CD4-positive, alpha-beta T cell treated with Interleukin-15 for 4 hours (primary cell): ENCODE results near the gene LMNTD1.

Experiments
- DNase-seq: peaks from one replicate; pipeline ENCODE4 v3.0.0-alpha.2; 2020; ENCODE audit warnings: low spot score

LMNTD1 gene

GRCh38 chr12:25552681-25553080 is 402 bp downstream of the LMNTD1 start:
- no peak for DNase-seq

DNA sequence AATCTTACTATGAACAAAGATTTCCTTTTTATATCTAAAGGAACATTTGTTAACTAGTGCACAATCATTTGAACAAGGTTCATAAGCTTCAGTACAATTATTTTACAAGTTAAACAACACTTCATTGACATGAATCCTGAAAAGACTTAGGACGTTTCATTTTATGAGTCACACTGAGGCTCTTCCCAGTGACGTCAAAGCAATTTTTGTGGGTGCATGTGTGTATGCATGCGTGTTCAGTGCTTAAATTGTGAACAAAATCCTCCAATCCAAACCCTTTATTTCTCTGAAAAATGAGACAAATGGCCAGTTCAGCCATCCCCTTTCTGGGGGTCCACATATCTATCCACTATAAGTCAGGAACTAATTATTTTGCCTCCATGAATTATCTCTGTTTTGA is 2.9 kb downstream of the LMNTD1 start:
- DNase-seq: no peak

GRCh38 chr12:25549120-25549519 is 4.0 kb downstream of the LMNTD1 start:
- DNase-seq: no peak

DNA sequence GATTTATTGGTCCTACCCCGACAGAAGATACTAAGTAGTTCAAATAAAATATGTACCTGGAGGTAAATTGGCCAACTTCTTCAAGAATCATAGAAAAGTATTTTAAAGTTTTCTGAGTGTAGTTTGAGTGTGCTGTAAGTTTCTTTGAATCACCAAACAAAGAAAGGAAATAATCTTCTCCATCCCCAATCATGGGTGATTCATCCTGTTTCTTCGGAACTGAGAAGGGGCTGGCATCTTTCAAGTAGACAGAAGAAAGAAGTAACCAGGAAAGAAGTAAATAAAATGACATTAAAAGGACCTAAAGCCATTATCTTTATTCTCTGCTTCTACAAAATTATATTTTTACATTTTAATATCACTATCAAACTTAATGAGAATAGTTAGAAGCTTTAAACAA is 6.8 kb downstream of the LMNTD1 start:
- DNase-seq: no peak

DNA sequence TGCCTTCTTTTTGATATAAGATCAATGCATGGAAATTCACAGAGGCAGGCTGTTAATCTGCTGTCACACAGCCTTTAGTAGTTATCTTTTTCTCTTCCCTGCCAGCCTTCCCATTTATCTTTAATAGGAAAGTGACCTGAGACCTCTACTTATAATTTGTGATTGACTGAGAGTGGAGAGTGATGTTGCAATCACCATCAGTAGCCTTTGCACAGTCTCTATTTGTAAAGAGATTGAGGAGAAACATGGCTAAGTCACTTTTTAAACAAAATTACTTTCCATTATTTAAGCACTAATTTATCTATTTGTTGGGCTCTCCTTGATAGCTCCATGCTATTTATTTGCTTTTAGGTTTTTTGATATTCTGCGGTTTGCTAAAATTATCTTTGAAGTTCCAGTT is 19.9 kb downstream of the LMNTD1 start:
- DNase-seq: no peak

DNA sequence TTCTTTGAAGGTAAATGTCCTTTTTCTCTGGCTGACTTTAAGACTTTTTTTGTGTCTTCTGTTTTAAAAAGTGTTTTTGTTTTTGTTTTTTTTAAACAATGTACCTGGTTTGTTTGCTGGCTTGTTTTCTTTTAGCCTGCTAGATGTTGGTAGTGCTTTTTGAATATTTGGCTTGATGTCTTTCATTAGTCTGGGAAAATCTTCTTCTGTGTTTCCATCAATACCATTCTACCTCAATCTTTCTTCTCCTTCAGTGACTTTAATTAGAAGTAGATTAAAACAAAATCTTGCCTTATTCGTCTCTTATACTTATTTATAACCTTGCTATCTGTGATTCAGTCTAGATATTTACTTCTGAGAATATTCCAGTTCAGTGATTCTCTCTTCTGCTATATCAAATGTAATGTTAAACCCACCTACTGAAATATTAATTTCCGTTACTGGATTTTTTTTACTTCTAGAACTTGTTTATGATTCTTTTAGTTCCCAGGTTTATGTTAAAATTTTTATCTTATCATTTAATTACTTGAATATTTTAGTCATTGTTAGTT is 21.5 kb downstream of the LMNTD1 start:
- no peak for DNase-seq

GRCh38 chr12:25529738-25530137 is 23.3 kb downstream of the LMNTD1 start:
- DNase-seq: no peak

GRCh38 chr12:25526778-25527177 is 26.3 kb downstream of the LMNTD1 start:
- DNase-seq: no peak

DNA sequence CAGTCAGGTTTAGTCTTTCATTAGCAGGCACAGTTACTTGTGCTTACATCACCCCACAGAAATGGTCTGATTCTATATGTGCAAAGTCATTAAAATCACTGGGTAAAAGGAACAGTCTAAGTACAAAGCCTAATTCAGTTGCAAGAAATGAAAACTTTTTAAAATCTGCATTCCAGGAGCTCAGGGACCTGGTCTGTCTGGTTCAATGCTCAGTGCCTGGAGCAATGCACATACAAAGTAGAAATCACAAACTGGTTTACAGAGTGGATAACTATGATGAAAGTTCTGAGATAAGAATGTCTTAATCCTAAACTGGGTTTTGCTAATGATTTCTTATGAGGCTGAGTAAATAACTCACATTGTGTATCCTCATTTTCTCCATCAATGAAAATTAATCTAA is 28.7 kb downstream of the LMNTD1 start:
- DNase-seq: no peak

DNA sequence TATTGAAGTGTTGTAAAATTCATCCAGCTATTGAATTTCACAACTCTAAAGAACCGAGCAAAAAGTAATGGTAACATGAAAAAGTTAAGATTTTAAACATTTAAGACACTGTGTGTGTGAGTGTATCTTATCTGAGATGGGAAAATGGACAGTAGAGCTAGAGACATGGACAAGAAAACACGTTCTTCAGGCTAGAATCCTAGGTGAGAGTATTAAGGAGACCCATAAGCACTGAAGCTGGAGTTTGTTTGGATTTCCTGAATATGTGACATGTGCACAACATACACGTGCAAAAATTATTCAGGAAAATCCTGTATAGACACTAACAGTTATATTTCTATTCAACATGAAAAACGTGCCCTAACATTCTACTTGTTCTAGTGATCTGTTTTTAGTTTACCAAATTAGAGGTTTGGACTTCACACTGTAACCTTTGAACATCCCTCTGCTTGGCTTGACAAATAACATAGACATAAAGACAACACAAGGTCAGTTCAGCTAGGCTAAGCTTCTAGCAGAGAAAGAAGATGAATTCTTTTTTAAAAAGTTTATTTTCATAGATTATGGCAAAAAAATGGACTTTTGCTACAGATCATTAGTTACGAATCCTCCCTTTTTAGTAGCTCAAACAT is 31.3 kb downstream of the LMNTD1 start:
- no peak for DNase-seq

- no peak for DNase-seq
Measured at GRCh38 chr12:25518512-25518911, 34.6 kb downstream of the LMNTD1 start.

DNA sequence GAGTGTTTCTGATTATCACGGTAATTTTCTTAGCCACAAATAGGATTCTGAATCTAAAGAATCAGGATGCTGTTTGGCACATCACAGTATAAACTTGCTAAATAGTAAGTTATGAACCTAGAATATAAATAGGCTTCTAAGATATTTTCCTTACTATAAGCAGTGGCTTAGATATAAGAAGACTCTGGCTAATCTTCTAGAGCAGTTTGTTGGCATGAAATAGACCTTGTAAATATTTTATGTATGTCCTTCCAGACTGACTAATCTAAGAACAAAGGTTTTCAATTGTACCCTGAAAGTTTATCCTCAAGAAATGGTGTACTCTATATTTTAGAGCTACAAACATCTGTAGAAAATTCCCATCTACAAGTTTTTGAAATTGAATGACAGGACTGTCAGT is 48.3 kb downstream of the LMNTD1 start:
- no peak for DNase-seq

- no peak for DNase-seq
Measured at GRCh38 chr12:25503666-25504065, 49.4 kb downstream of the LMNTD1 start.

GRCh38 chr12:25502596-25502995 is 50.5 kb downstream of the LMNTD1 start:
- DNase-seq: no peak

- DNase-seq: no peak
Measured at GRCh38 chr12:25502118-25502517, 51.0 kb downstream of the LMNTD1 start.

DNA sequence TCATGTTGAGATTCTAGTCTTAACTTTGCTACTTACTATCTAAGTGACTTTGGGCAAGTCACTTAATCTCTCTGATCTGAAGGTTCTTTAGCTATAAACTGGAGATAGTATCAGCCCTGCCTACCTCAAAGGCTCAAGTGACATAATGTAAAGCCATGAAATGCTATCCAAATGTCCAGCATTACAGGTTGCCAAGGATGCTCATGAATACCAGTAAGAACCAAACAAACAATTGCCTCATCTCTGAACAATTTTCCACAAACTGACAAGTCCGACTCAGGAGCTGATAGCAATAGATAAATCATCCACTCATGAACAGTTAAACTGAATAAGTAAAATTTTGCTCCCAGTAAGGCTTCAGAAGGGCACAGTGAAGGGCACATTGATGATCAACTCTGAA is 51.5 kb downstream of the LMNTD1 start:
- no peak for DNase-seq

DNA sequence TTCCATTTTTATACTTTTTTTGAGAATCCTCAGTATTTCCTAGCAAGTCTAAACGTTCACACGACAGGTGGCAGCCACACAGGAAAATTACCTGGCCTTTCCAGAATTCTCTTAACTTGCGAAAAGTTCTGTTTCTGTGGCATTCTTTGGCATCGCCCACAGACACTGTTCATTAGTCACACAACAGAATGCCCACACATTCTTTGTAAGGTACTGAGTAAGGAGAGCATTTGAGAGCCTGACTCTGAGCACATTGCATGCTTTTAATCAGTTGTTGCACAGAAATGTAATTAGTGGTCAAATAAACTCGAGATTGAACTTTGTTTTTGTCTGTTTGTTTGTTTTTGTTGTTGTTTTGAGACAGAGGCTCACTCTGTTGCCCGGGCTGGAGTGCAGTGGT is 52.4 kb downstream of the LMNTD1 start:
- DNase-seq: no peak

GRCh38 chr12:25497021-25497420 is 56.1 kb downstream of the LMNTD1 start:
- no peak for DNase-seq

DNA sequence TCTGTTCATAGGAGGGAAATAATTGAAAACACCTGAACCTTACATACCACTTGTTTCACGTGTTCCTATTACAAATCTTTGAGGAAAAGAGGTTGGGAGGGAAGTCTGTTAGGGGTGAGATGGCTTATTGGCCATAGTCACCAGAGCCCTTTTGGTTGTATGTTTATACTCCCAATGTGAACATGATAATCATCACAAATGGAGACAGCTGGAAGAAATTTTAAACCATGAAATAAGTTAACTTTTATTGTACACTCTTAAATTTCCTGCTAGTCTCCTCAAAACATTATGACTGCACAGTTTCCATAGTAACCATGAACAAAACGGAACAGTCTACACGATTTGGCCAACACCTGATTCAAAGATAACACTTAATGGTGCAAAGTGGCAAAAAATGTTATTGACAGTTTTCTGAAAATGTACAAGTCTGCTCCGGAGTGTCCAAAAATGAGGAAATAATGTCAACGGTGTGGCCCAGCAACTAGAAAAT is 56.9 kb downstream of the LMNTD1 start:
- DNase-seq: peak; percentile 2

DNA sequence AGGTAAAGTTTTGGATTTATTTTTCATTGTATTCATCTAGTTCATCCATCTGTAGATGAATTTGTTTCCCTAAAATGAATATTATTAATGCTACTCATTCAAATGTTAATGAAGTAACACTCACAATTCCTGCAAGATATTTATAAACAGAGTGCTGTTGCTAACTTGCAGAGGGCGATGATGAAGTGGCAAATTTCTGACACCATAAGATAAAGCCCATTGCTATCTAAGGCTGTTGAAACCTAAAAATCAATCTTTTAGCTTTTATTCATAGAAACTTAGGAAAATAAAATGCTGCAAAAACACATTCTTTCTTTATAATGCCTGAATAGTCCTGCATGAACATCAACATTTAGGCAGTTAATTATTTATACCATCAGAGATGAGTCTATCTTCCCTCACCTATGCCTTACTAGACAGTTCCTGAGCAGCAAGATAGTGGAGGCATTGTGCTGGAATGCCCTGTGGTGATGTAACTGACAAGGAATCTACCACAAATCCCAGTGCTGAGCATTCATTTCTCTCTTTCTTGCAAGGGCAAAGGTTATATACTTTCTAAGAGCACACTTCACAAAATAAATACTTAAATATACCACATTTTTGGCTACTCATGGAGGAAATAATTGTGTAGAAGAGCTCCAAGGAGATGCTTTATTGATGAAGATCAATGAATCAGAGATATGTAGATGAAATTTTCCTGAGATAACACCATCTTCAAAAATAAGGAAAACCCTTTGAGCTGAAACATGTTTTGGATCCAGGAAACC is 57.6 kb downstream of the LMNTD1 start:
- no peak for DNase-seq

DNA sequence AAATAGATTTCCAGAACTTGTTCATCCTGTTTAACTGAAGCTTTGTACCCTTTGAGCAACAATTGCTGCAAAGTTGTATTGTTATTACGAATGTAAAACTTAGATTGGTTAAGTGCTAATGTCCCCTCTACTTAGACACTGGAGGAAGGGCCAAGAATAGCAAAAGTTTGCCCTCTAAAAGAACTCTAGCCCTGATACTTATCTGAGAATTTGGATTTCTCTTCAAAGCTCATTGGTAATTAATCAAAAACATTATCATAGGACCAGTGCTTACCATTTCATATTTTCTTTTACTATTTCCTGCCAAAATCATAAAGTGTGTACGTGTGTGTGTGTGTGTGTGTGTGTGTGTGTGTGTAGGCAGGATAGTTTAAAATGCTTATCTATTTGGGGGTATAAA is 58.2 kb downstream of the LMNTD1 start:
- DNase-seq: no peak

DNA sequence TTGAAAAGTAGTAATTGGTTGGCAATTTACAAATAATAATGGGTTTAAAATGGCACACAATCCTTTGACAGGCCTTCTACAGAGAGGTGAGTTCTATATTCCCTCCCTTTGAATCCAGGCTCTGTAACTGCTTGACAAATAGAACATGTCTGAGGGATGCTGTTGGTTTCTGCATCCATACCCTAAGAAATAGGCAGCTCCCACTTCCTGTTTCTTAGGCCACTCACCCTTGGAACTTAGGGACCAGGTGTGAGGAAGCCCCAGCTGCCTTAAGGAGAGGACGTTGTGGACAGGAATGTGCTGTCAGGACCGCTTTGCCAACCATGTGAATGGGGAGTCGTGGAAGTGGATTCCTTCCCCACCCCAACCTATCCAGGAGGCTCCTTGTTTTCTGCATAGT is 59.4 kb downstream of the LMNTD1 start:
- no peak for DNase-seq
